Astrocyte (in vitro differentiated cells and primary cell): ENCODE results near the gene PKP2.

Experiments used
- EZH2 ChIP-seq: IDR thresholded peaks from 2 replicates; pipeline ENCODE4 v1.6.1; 2012; ENCODE audit warnings: mild to moderate bottlenecking, low read length, inconsistent platforms; ENCODE audit not compliant: insufficient read depth
- TF ChIP-seq, protein P1 (sequence below): IDR thresholded peaks from 2 replicates; pipeline ENCODE4 v1.5.1; 2011; ENCODE audit warnings: low read depth, mild to moderate bottlenecking, inconsistent platforms, low read length, moderate library complexity; ENCODE audit not compliant: insufficient read depth

DNA sequence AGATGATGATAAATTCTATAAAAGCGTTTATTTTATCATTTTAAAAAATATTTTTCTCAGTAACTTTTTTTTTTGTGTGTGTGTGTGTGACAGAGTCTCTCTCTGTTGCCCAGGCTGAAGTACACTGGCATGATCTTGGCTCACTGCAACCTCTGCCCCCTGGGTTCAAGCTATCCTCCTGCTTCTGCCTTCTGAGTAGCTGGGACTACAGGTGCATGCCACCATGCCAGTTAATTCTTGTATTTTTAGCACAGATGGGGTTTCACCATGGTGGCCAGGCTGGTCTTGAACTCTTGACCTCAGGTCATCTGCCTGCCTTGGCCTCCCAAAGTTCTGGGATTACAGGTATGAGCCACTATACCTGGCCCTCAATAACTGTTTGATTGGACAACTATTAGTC is 37.2 kb downstream of the PKP2 start:
- TF ChIP-seq, protein P1, sequence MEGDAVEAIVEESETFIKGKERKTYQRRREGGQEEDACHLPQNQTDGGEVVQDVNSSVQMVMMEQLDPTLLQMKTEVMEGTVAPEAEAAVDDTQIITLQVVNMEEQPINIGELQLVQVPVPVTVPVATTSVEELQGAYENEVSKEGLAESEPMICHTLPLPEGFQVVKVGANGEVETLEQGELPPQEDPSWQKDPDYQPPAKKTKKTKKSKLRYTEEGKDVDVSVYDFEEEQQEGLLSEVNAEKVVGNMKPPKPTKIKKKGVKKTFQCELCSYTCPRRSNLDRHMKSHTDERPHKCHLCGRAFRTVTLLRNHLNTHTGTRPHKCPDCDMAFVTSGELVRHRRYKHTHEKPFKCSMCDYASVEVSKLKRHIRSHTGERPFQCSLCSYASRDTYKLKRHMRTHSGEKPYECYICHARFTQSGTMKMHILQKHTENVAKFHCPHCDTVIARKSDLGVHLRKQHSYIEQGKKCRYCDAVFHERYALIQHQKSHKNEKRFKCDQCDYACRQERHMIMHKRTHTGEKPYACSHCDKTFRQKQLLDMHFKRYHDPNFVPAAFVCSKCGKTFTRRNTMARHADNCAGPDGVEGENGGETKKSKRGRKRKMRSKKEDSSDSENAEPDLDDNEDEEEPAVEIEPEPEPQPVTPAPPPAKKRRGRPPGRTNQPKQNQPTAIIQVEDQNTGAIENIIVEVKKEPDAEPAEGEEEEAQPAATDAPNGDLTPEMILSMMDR, result no peak
- TF ChIP-seq EZH2, result no peak
